Stimulated activated CD4-positive, alpha-beta T cell treated with anti-CD3 and anti-CD28 coated beads, TNF-alpha, amount 100 ng/mL, for 1 hour (primary cell): ENCODE measurements around the gene PLPPR5.

Experiments
- DNase-seq, 3 donors: peaks; one replicate each; pipeline ENCODE4 v3.0.0-alpha.2; 2020; ENCODE audit warnings: low read depth in 3 of 3, low spot score in 1 of 3

The PLPPR5 gene

GRCh38 chr1:98969798-98970490 lies 34.7 kb downstream of the PLPPR5 start:
- DNase-seq, result no peak

DNA sequence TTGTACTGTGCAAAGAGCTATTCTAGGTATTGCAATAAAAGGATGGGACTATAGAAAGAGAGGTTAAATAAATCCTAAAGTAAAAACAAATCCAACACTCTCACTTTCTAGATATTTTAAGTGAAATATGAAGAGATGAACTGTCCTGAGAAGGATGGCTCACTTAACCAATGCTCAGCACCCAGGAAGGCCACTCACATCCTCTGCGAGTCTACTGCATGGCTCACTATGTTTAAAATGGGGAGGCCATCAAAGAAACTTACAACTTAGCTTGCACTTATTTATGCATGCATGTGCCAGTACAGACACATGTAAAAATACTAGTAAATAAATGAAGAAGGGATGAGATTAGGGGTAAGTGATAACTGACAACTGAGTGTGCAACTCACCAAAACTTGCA lies 37.5 kb downstream of the PLPPR5 start:
- no peak for DNase-seq

DNA sequence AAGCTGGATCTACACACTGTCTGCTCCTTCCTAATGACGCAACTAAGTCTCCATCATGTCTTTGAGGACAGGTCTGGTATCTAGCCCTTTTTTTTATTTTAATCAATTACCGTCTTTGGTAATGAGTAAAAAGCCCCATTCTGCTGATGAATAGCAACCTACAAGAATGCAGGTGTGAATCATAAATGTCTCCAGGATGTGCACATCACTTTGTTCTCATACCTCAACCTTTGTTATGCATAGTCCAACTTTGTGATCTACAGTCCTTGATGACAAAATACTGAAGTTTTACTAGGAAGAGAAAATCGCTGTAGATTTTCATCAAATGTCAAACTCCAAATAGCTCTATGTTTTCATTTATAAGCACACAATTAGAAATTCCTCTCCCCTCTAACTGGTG lies 39.3 kb downstream of the PLPPR5 start:
- no peak for DNase-seq

DNA sequence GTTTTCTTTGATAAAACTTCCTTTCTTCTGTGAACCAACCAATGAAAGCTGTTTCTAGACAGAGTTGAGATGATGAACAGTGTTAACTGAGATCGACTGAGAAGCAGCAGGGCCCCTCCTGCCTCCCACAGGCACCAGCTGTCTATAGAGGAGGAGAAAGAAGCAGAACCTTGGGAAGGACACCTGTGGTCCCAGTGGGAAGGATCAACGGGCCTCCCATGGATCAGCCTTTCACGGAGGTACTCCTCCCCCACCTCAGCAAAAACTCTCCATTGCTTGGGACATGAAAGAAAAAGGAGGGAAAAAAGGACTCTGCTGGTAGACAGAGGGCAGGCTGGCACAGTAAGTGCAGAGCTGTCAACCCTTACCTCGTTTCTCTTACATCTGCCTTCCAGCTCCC lies 40.5 kb downstream of the PLPPR5 start:
- no peak for DNase-seq

- no peak for DNase-seq
Measured at GRCh38 chr1:98963064-98963758, 41.5 kb downstream of the PLPPR5 start.

DNA sequence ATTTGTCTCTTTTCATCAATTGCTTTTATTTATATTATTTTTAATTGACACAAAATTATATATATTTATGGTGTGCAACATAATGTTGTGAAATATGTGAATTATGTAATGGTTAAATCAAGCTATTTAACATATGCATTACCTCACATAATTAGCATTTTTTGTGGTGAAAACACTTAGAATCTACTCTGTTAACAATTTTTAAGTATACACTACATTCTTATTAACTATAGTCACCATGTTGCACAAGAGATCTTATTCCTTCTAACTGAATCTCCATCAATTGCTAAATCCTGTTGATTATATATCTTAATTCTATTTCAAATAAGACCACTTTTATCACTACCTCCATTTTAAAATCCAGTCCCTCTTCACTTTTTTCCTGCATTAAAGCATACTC lies 42.5 kb downstream of the PLPPR5 start:
- no peak for DNase-seq

DNA sequence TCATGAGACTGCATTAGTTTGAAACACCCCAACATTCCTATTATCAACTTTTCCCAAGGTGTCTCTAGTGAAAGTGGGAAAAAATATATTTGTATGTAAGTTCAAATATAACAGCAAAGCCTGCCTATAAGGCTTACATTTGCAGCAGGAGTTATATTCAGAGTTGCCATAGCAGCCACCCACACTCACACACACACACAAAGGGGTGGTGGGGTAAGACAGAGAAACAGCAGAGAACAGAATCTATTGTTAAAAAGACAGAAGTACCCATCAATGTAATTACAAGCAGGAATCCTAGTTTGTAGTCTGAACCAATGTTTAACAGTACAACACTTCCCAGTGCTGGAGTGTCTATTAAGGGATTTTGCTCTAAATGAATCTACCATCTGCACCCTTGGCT lies 55.0 kb downstream of the PLPPR5 start:
- DNase-seq, result no peak

DNA sequence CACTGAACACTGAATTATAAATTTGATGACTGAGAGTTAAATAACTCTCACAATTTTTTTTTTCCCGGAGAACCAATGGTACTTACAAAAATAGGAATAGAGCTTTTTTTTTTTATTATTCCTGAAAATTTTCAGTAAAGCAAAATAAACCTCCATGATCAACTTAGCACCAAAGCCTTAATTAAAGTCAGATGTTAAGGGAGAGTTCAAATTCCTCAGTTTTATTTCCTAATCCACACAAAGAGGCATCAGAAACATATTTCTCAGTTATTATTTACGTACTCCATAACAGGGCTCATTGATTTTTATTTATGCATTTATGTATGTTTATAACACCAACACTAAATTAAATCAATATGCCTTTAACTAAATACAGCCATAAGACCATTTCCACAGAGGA lies 55.5 kb downstream of the PLPPR5 start:
- no peak for DNase-seq

DNA sequence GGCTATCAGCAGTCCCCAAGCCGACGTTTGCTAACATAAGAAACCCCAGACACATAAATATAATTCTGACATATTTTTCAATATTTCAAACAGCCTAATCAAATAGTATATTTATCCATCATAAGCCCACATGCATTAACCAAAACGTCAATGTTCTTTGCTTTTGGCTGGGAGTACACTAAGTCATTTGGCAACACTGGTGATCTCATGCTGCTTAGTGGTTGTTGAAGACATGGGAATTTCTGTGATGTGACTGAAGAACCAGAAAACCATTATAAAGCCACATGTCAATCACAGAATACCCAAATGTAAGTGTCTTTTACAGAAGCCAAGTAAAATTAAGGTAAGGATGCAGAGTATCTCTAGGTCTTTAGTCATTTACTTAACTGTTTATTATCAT lies 57.6 kb downstream of the PLPPR5 start:
- no peak for DNase-seq

GRCh38 chr1:98940722-98941079 lies 64.0 kb downstream of the PLPPR5 start:
- DNase-seq, result no peak

GRCh38 chr1:98940069-98940721 lies 64.5 kb downstream of the PLPPR5 start:
- no peak for DNase-seq

GRCh38 chr1:98939471-98939870 lies 65.2 kb downstream of the PLPPR5 start:
- no peak for DNase-seq

GRCh38 chr1:98937347-98937746 lies 67.3 kb downstream of the PLPPR5 start:
- no peak for DNase-seq

DNA sequence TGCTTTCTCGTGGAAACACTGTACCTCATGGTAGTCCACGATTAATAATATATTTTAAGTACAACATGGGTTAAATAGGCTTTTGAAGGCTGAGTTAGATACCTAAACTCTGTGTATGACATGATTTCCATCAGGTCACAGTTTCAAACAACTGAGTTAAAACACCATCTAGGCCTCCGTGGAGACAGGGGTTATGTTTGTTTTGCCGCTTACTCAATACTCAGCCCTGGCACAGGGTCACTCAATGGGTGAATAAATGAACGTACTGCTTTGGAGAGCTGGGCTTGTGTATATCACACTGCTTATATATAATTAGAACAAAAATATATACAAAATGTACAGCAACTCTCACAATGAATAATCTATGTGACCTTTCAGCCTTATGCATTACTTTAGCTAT lies 72.5 kb downstream of the PLPPR5 start:
- DNase-seq, result no peak

DNA sequence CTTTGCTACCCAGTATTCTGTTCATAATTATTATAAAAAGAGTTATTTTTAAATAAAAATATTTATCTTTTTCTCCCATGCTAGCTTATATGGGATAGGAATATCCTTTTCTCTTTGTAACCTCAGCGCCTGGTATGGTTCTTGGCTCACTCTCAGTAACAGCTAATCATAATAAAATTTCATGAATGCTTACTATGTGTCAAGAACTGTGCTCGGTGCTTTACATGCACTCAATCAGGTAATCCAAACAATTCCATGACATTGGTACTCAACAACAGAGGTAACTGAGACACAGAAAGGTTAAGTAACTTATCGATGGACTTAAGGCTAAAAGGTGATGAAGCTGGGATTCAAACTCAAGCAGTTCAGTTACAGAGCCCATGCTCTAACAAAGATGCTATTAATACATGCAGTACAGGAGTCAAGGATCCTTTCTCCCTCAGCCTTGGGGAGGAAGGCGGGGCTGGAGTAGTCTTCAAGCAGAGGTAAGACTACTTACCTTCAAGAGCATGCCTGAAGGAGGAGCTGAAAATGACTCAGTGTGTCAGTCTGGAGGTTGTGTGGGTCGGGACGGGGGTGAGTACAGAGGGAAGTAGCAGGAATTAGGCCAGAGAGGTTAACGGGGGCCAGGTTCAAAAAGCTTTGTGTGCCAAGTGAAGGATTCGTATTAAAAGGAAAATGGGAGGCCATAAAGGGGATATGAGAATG lies 73.4 kb downstream of the PLPPR5 start:
- no peak for DNase-seq

DNA sequence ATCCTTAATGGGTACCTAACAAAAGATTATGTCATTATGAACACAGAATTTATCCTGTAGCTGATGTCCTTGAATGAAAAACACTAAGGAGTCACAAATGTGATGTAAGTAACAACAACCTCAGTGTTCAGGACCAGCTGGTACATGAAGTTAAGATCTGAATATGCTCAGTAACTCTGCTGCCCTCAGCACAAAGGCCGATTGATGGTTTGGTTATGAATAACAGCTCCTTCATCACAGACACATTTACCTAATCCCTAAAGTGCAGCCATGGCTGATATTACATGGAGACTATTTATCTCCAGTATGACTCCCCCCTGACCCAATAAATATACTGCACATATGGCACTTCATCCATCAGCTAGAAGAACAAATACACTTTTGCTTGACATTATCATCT lies 75.2 kb downstream of the PLPPR5 start:
- no peak for DNase-seq

- DNase-seq, result no peak
Measured at GRCh38 chr1:98926597-98926996, 78.1 kb downstream of the PLPPR5 start.

- no peak for DNase-seq
Measured at GRCh38 chr1:98924977-98925376, 79.7 kb downstream of the PLPPR5 start.

DNA sequence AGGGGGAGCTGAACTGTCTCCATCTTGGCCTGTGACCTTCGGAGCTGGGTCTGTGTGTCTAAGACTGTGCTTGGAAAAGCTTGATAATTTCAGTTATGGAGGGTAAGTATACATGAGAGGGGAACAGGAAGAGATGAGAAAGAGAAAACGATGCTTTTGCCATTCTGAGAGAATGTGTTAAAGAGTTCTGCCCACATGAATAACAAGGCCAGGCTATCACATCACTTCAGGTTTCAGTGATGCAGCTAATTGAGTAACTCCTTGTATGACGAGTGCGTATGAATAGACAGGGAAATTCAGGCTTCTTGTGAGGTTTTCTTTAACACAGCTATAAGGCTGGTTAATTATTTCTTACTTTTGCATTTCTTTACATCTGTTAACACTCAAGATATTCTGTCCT lies 81.0 kb downstream of the PLPPR5 start:
- no peak for DNase-seq

DNA sequence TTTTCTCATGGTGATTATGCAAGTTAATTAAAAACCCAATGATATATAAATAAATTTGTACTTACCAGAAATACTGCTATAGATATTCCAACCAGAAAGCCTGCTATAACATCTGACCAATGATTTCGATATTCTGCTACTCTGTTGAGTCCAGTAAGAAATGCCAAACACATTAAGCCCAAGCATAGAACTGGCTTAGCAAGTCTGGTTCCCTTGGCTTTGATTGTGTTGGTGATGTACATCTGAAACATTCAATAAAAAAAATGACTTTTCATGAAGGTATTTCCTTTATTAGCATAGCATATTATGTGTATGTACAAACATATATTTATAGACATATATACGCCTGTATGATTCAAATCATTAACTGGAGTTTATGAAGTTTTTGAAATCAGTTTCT lies 82.8 kb downstream of the PLPPR5 start:
- DNase-seq, result no peak

DNA sequence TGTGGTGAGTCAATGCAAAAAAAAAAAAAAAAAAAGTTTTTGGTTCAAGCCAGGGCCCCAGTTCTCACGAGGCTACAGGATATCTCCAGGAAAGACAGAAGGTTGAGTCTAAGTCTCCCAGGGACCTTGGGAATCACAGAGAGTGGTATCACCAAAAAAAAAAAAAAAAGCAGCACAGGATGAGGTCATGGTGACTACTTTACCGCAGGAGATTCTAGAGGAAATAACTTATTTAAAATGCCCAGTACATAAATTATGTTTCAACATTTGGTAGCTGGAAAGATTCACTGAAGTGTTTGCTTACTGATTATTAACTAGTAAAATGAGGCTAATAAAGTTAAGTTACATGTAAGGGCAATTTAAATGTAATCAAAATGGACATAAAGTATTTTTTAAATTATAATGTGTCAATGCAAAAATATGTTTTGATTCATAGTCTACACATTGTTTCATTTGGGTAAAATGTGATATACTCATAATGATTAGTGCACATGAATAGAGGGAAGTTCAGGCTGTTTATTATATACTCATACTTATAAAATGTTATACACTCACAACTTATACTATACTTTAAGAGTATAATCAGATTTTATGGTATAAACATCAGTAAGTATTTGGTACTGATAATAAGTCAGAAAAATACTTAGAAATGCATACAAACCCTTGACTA lies 84.1 kb downstream of the PLPPR5 start:
- DNase-seq, result no peak
